Mucosa of rectum (tissue), 2 donors: ENCODE measurements around the gene VDR.

Experiments used
- H3K27ac ChIP-seq, 2 donors: one replicate each; pipeline ENCODE4 v1.7.0; 2013; ENCODE audit warnings: inconsistent platforms in 2 of 2, low read depth in 2 of 2, low read length in 2 of 2
- H3K27me3 ChIP-seq, 2 donors: one replicate each; pipeline ENCODE4 v1.7.0; 2013; ENCODE audit warnings: low read length in 2 of 2; ENCODE audit not compliant: control insufficient read depth in 2 of 2, insufficient read depth in 2 of 2
- H3K36me3 ChIP-seq, 2 donors: one replicate each; pipeline ENCODE4 v1.7.0; 2013; ENCODE audit warnings: low read length in 2 of 2; ENCODE audit not compliant: control insufficient read depth in 2 of 2, insufficient read depth in 2 of 2
- H3K4me1 ChIP-seq, 2 donors: one replicate each; pipeline ENCODE4 v1.7.0; 2013; ENCODE audit warnings: low read length in 2 of 2, mild to moderate bottlenecking in 1 of 2; ENCODE audit not compliant: control insufficient read depth in 2 of 2, insufficient read depth in 2 of 2
- H3K4me3 ChIP-seq, 2 donors: one replicate each; pipeline ENCODE4 v1.7.0; 2013; ENCODE audit warnings: low read length in 2 of 2
- H3K9ac ChIP-seq, 2 donors: one replicate each; pipeline ENCODE4 v1.7.0; 2013; ENCODE audit warnings: low read length in 2 of 2, low read depth in 1 of 2, mild to moderate bottlenecking in 1 of 2
- H3K9me3 ChIP-seq, 2 donors: one replicate each; pipeline ENCODE4 v1.7.0; 2013; ENCODE audit warnings: low read length in 2 of 2; ENCODE audit not compliant: control insufficient read depth in 2 of 2
- donor health status: healthy.
- donor health status: Normal muscosa, but diverticular disease.

Gene VDR

GRCh38 chr12:47863467-47863866, 41.3 kb downstream of the VDR start:
- Histone ChIP-seq H3K9ac (no peak overlapping the region), H3K27me3 (no peaks in the 10 kb centered on the region), H3K27ac (no peak overlapping the region), H3K9me3 (no peaks in the 10 kb centered on the region), H3K36me3 (peaks cover 46 to 56% of the 10 kb centered on the region in 2 donors), H3K4me1 (peaks cover 4 to 5% of the 10 kb centered on the region in 2 donors), H3K4me3 (no peak overlapping the region)

- Histone ChIP-seq H3K27me3 (no peaks in the 10 kb centered on the region), H3K27ac (no peak overlapping the region), H3K9ac (no peak overlapping the region), H3K4me1 (no peaks in the 10 kb centered on the region), H3K9me3 (no peaks in the 10 kb centered on the region), H3K4me3 (no peak overlapping the region), H3K36me3 (peaks cover 46 to 53% of the 10 kb centered on the region in 2 donors)
Observed at GRCh38 chr12:47862881-47863280, 41.9 kb downstream of the VDR start.

- no peak overlapping the region for H3K27ac ChIP-seq
Observed at GRCh38 chr12:47862167-47862750, 42.5 kb downstream of the VDR start.

GRCh38 chr12:47860873-47861272, 43.9 kb downstream of the VDR start:
- no peaks in the 10 kb centered on the region for H3K9me3 ChIP-seq
- H3K27me3 ChIP-seq = no peaks in the 10 kb centered on the region
- no peak overlapping the region for H3K4me3 ChIP-seq
- H3K4me1 ChIP-seq = no peaks in the 10 kb centered on the region
- no peak overlapping the region for H3K27ac ChIP-seq
- peaks cover 57 to 64% of the 10 kb centered on the region in 2 donors for H3K36me3 ChIP-seq
- no peak overlapping the region for H3K9ac ChIP-seq

More at GRCh38 chr12:47862167-47862750, 42.5 kb downstream of the VDR start:
- H3K27me3 ChIP-seq = no peaks in the 10 kb centered on the region
- H3K4me1 ChIP-seq = no peaks in the 10 kb centered on the region
- no peak overlapping the region for H3K9ac ChIP-seq
- H3K9me3 ChIP-seq = no peaks in the 10 kb centered on the region
- H3K36me3 ChIP-seq = peaks cover 51 to 52% of the 10 kb centered on the region in 2 donors
- no peak overlapping the region for H3K4me3 ChIP-seq

- no peaks in the 10 kb centered on the region for H3K9me3 ChIP-seq
- H3K4me3 ChIP-seq = no peak overlapping the region
- H3K4me1 ChIP-seq = no peaks in the 10 kb centered on the region
- H3K27me3 ChIP-seq = no peaks in the 10 kb centered on the region
- no peak overlapping the region for H3K27ac ChIP-seq
- H3K9ac ChIP-seq = no peak overlapping the region
- H3K36me3 ChIP-seq = peaks cover 62 to 69% of the 10 kb centered on the region in 2 donors
Observed at GRCh38 chr12:47860279-47860841, 44.4 kb downstream of the VDR start.

GRCh38 chr12:47858511-47859266, 46.1 kb downstream of the VDR start:
- Histone ChIP-seq H3K27ac (no peak overlapping the region), H3K36me3 (peaks cover 59 to 60% of the 10 kb centered on the region in 2 donors), H3K27me3 (no peaks in the 10 kb centered on the region), H3K9ac (no peak overlapping the region), H3K9me3 (no peaks in the 10 kb centered on the region), H3K4me1 (no peaks in the 10 kb centered on the region), H3K4me3 (no peak overlapping the region)

- Histone ChIP-seq H3K4me3 (no peak overlapping the region), H3K27ac (no peak overlapping the region), H3K9ac (no peak overlapping the region), H3K9me3 (no peaks in the 10 kb centered on the region), H3K27me3 (no peaks in the 10 kb centered on the region), H3K4me1 (no peaks in the 10 kb centered on the region), H3K36me3 (peaks cover 55 to 58% of the 10 kb centered on the region in 2 donors)
Observed at GRCh38 chr12:47856721-47857575, 47.8 kb downstream of the VDR start.

- Histone ChIP-seq H3K4me1 (no peaks in the 10 kb centered on the region), H3K27me3 (no peaks in the 10 kb centered on the region), H3K9me3 (no peaks in the 10 kb centered on the region), H3K36me3 (peaks cover 58% of the 10 kb centered on the region in 2 donors), H3K9ac (no peak overlapping the region), H3K27ac (no peak overlapping the region), H3K4me3 (no peak overlapping the region)
Observed at GRCh38 chr12:47856094-47856493, 48.7 kb downstream of the VDR start.

GRCh38 chr12:47855502-47855901, 49.3 kb downstream of the VDR start:
- Histone ChIP-seq H3K27me3 (no peaks in the 10 kb centered on the region), H3K9ac (no peak overlapping the region), H3K4me3 (no peak overlapping the region), H3K36me3 (peaks cover 59 to 63% of the 10 kb centered on the region in 2 donors), H3K4me1 (no peaks in the 10 kb centered on the region), H3K27ac (no peak overlapping the region), H3K9me3 (no peaks in the 10 kb centered on the region)
